SK-MEL-5 (cell line): ENCODE results near the gene ITGB5. TPM values are rescaled to one million over a fixed set of nuclear protein-coding genes. Genes with fewer than 3 reads are reported as not detected.
A peak's percentile ranks its signal among the peaks of the same experiment; 100 is the strongest.

Experiments
- DNase-seq: peaks from one replicate; pipeline ENCODE4 v3.0.0-alpha.2; 2016; ENCODE audit warnings: low read depth, low spot score
- in situ Hi-C: cut with HindIII; loops from 2 replicates; pipeline ENCODE4 v1.10.0; 2016; ENCODE audit warnings: low sequenced_read_pairs, high pct_unique_total_duplicates, low pct_unique_long_range_greater_than_20kb
- total RNA-seq: library from RNA; depleted of rRNA; stranded (reverse); fragments of >200 nt; shearing (Covaris generic); gene quantifications from 2 replicates; pipeline ENCODE4 v1.2.3, GENCODE V29; 2014

Gene ITGB5
- total RNA-seq, 1 experiment from 2014 or later = 103 TPM

- in situ Hi-C loops = no loop called here
- no peak for DNase-seq
Observed at GRCh38 chr3:124847051-124847450, 40.1 kb downstream of the ITGB5 start.

DNA sequence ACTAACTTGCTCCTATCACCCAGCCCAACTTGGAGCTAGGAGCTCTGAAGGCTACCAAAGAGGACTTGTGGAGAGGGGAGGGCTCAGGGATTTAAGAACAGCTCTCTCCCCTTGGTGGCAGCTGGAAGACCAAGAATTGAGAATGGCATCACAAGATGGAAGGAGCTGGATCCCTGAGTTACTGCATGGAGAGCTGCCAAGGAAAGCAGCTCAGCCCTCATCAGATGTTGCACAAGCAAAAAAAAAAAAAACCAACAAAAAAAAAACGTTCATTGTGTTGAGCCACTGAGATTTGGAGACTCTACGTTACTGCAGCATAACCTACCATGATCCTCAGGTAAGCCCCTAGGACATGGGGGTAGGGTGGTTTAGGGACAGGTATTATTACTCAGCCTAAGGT, 41.0 kb downstream of the ITGB5 start:
- DNase-seq = no peak
- in situ Hi-C loops = no loop called here

- in situ Hi-C loops = no loop called here
- DNase-seq = peak; percentile 43
Observed at GRCh38 chr3:124845406-124845805, 41.8 kb downstream of the ITGB5 start.

DNA sequence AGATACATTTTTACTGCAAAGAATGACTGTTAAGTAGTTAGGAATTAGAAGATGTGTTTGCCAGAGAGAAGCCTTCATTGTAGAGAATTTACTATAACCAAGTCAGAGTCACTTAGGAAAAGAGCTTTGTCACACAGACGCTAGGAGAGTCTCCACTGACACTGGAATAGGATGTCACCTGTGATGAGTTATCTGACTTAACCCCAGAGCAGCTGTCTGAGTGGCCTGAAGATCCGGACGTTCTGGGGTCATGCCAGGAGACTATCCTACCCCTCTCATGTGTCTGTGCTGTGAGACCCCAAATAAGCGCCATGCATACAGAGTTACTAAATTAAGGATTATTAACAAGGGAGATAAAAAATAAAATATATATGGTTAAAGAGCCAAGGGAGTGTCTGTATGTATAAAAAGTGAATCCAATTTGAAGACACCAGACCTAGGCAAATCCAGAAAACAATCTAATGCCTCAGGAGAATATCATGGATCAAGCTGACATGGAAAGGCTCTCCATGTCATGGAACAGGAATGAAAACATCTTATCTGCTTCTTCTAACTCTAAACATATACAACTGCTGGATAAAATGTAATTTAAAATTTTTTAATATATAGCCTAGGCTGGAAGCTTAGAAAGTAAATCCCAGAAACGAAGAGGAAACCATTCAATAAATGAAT, 43.5 kb downstream of the ITGB5 start:
- no peak for DNase-seq

GRCh38 chr3:124843047-124843446, 44.1 kb downstream of the ITGB5 start:
- no peak for DNase-seq
- in situ Hi-C loops = no loop called here

More for the DNA sequence above, 43.5 kb downstream of the ITGB5 start:
- in situ Hi-C loops = no loop called here

- in situ Hi-C loops = no loop called here
- no peak for DNase-seq
Observed at GRCh38 chr3:124841517-124841916, 45.6 kb downstream of the ITGB5 start.

GRCh38 chr3:124840331-124840730, 46.8 kb downstream of the ITGB5 start:
- in situ Hi-C loops = no loop called here
- DNase-seq = no peak

DNA sequence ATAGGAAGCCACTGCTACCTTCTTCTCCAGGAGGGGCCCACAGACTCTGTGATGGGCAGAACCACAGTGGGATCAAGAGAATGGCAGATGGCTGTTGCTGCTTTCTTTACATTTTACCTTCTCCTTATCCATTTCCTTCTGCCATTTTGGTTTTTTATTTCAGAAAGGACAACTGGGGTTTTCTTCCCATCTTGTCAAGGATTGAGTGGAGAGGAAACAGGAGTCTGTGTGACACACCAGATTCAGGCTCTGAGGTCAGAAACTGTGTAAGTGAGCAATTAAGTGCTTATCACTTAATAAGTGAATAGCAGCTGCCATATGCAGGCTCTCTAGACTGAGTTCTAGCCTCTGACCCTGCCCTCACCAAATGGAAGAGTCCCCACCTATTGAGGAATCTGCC, 47.3 kb downstream of the ITGB5 start:
- no peak for DNase-seq
- in situ Hi-C loops = no loop called here

- no peak for DNase-seq
- in situ Hi-C loops = no loop called here
Observed at GRCh38 chr3:124838963-124839362, 48.2 kb downstream of the ITGB5 start.

DNA sequence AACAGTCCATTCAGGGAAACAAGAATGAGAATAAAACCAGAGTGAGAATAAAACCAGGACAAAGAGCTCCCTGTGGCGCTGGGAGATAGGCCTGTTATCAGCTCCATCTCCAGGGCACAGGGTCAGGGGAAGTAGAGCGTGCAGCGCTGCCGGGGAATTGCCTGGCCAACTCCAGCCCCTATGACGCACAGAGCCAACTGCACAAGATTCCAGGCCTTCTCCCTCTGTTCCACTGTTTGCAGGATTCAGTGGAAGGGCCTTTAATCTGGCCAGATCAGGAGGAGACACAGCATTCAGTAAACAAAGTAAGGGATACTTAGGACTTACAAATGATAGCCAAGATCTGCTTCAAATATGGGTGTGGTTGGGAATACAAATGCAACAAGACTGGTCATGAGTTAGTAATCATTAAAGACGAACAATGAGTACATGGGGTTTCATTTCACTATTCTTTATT, 49.4 kb downstream of the ITGB5 start:
- in situ Hi-C loops = no loop called here
- DNase-seq = peak; percentile 92

DNA sequence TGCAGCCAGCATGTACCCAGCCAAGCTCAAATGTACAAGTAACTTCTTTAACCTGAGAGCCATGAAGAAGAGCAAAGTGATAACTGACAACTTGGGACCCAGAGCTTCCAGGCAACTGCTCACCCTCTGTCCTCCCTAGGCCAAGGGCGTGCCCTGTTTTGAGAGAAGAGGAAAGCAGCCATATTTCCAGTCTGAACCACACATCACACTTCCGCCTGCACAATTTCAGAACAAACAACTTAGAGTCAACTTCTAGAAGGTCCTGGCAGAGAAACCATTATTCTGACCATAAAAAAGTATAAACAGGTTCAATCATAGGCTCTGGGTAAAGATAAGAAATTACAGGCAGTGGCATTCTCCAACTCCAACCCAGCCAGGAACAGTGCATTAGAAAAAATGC, 50.1 kb downstream of the ITGB5 start:
- in situ Hi-C loops = no loop called here
- no peak for DNase-seq

- DNase-seq = no peak
- in situ Hi-C loops = no loop called here
Observed at GRCh38 chr3:124836448-124836847, 50.7 kb downstream of the ITGB5 start.

GRCh38 chr3:124834723-124835718, 52.1 kb downstream of the ITGB5 start:
- in situ Hi-C loops = no loop called here
- DNase-seq = no peak

- no peak for DNase-seq
- in situ Hi-C loops = no loop called here
Observed at GRCh38 chr3:124833710-124834332, 53.3 kb downstream of the ITGB5 start.

DNA sequence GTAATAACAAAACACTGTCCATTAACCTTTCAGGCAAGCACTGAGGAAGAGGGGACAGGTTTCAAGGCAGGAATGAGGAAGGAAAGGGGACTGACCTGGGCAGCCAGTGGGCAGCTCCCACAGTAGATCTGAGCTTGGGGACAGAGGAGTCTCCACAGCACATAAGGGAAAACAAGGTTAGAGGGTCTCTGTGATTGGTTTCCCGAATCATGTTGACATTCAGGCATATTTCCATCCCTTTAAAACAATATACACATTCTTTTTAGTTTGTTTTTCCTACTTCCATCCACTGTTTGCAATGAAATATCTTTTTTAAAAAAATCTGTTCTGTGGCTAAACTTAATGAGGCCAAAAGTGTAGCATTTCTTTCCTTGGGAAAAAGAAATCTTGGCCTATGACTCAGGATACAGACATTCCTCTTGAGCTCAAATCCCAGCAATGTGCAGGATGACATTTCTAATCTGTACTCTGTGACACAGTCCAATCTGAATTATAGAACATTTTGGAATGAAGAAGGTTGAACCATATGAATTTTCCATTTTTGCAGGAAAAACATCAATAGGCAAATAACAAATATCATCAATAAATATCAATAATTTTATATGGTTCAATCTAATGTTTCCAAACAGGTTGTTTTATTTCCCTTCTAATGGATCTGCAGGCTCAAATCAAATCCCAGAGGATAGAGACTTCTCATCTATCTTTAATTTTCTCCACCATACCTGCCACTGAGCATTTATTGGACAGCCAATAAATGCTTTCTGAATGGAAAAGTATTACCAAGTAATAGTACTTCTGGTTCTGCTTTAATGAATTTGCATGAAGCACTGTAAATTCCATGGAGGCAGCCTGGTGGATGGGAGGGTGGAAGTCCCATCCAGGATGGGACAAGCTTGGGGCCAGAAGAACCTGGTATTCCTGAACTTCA, 54.1 kb downstream of the ITGB5 start:
- DNase-seq = no peak
- in situ Hi-C loops = no loop called here

- in situ Hi-C loops = no loop called here
- peak; percentile 33 for DNase-seq
Observed at GRCh38 chr3:124831628-124832199, 55.5 kb downstream of the ITGB5 start.
